NCI-H2227 treated with DMSO at 0.1 percent for 48 hours (cell line): ENCODE data around the gene GSTM3.
A peak's percentile ranks its signal among the peaks of the same experiment; 100 is the strongest.
"Not testable (repeated sequence)": the region's sequence is repeated elsewhere in the genome, so short reads cannot be mapped to it uniquely, and the experiment has no call there.

Experiments used
- DNase-seq: peaks from one replicate; lab custom pipeline; 2025; lab: John Stamatoyannopoulos, UW

Gene GSTM3

GRCh38 chr1:109762039-109762585 is 21.3 kb upstream of the GSTM3 start:
- DNase-seq = no peak

- no peak for DNase-seq
These were observed 20.6 kb upstream of the GSTM3 start for GRCh38 chr1:109761227-109762038.

- no peak for DNase-seq
These were observed 19.9 kb upstream of the GSTM3 start for GRCh38 chr1:109760581-109761226.

GRCh38 chr1:109759513-109760334 is 18.9 kb upstream of the GSTM3 start:
- no peak for DNase-seq

- no peak for DNase-seq
These were observed 17.3 kb upstream of the GSTM3 start for GRCh38 chr1:109757936-109758786.

GRCh38 chr1:109756848-109757521 is 16.1 kb upstream of the GSTM3 start:
- no peak for DNase-seq

- DNase-seq = not testable (repeated sequence)
These were observed 15.5 kb upstream of the GSTM3 start for GRCh38 chr1:109756325-109756724.

GRCh38 chr1:109754738-109755137 is 13.9 kb upstream of the GSTM3 start:
- DNase-seq = no peak

GRCh38 chr1:109751531-109752260 is 10.9 kb upstream of the GSTM3 start:
- DNase-seq = no peak

GRCh38 chr1:109750920-109751319 is 10.1 kb upstream of the GSTM3 start:
- DNase-seq = no peak

- no peak for DNase-seq
These were observed 9.5 kb upstream of the GSTM3 start for GRCh38 chr1:109750241-109750882.

GRCh38 chr1:109749221-109749620 is 8.4 kb upstream of the GSTM3 start:
- DNase-seq = no peak

- DNase-seq = not testable (repeated sequence)
These were observed 7.5 kb upstream of the GSTM3 start for GRCh38 chr1:109748311-109748710.

- DNase-seq = peak; percentile 70
These were observed 862 bp downstream of the GSTM3 start for GRCh38 chr1:109739738-109740614.

GRCh38 chr1:109733236-109733870 is 7.5 kb downstream of the GSTM3 start:
- DNase-seq = no peak

- DNase-seq = no peak
These were observed 8.4 kb downstream of the GSTM3 start for GRCh38 chr1:109732390-109732881.

GRCh38 chr1:109730666-109731065 is 10.2 kb downstream of the GSTM3 start:
- no peak for DNase-seq

GRCh38 chr1:109728870-109729269 is 12.0 kb downstream of the GSTM3 start:
- DNase-seq = no peak
